CD14-positive monocyte (primary cell): ENCODE measurements around the gene RELN. TPM values are rescaled to one million over a fixed set of nuclear protein-coding genes. Genes with fewer than 3 reads are reported as not detected.

Experiments
- DNase-seq, 3 donors: peaks; one replicate each; pipeline ENCODE4 v3.0.0-alpha.2; 2011 to 2022
- H2AFZ ChIP-seq: 2 replicates; pipeline ENCODE4 v1.6.0; 2012; ENCODE audit warnings: mild to moderate bottlenecking, low read depth, low read length, inconsistent platforms; ENCODE audit not compliant: insufficient read depth, poor library complexity, severe bottlenecking
- H3K27ac ChIP-seq, 2 donors: 1 replicate in 1 of 2; 2 replicates in 1 of 2; pipeline ENCODE4 v1.5.1; 2012 to 2013; ENCODE audit warnings: low read length in 2 of 2, control low read depth in 1 of 2, inconsistent platforms in 1 of 2, low read depth in 1 of 2, mild to moderate bottlenecking in 1 of 2
- H3K27me3 ChIP-seq, 2 donors: one replicate each; pipeline versions ENCODE4 v1.6.0 to v1.6.1; 2011 to 2013; ENCODE audit warnings: low read length in 2 of 2; ENCODE audit not compliant: control insufficient read depth in 2 of 2, insufficient read depth in 2 of 2
- H3K36me3 ChIP-seq, 2 donors: replicated peaks in 1 of 2; 1 replicate in 1 of 2; 2 replicates in 1 of 2; pipeline versions ENCODE4 v1.5.1 to v1.6.1; 2012 to 2013; ENCODE audit warnings: low read length in 2 of 2, control low read depth in 1 of 2, inconsistent platforms in 1 of 2, mild to moderate bottlenecking in 1 of 2; ENCODE audit not compliant: insufficient read depth in 2 of 2, control insufficient read depth in 1 of 2
- H3K4me1 ChIP-seq, 2 donors: 1 replicate in 1 of 2; 2 replicates in 1 of 2; pipeline versions ENCODE4 v1.5.1 to v1.6.1; 2012 to 2013; ENCODE audit warnings: low read length in 2 of 2, control low read depth in 1 of 2, inconsistent platforms in 1 of 2, mild to moderate bottlenecking in 1 of 2, moderate library complexity in 1 of 2; ENCODE audit not compliant: insufficient read depth in 2 of 2, control insufficient read depth in 1 of 2
- H3K4me2 ChIP-seq: replicated peaks from 2 replicates; pipeline ENCODE3; 2012; ENCODE audit warnings: low read length, moderate library complexity, mild to moderate bottlenecking; ENCODE audit not compliant: poor library complexity, severe bottlenecking; ENCODE audit errors: extremely low read depth
- H3K4me3 ChIP-seq, 3 experiments: fragments of 200-600 bp in 1 of 3; sonication (generic) in 1 of 3; replicated peaks in 1 of 3; 1 replicate in 2 of 3; 2 replicates in 1 of 3; pipeline ENCODE4 v1.5.1; 2011 to 2013; ENCODE audit warnings: low read length in 3 of 3, mild to moderate bottlenecking in 3 of 3, control low read depth in 2 of 3, low read depth in 2 of 3, inconsistent platforms in 1 of 3, moderate library complexity in 1 of 3
- H3K79me2 ChIP-seq: 2 replicates; pipeline ENCODE4 v1.6.0; 2012; ENCODE audit warnings: mild to moderate bottlenecking, control low read depth, inconsistent platforms, low read length, moderate library complexity; ENCODE audit not compliant: insufficient read depth
- H3K9ac ChIP-seq: 2 replicates; pipeline ENCODE4 v1.6.0; 2017; ENCODE audit warnings: low read length, mild to moderate bottlenecking; ENCODE audit not compliant: insufficient read depth, poor library complexity, severe bottlenecking
- H3K9me3 ChIP-seq, 2 donors: replicated peaks in 1 of 2; 1 replicate in 1 of 2; 2 replicates in 1 of 2; pipeline versions ENCODE4 v1.5.1 to v1.6.1; 2012 to 2013; ENCODE audit warnings: low read length in 2 of 2, control low read depth in 1 of 2; ENCODE audit not compliant: control insufficient read depth in 1 of 2, insufficient read depth in 1 of 2
- H4K20me1 ChIP-seq: 2 replicates; pipeline ENCODE4 v1.6.0; 2012; ENCODE audit warnings: mild to moderate bottlenecking, low read length, control low read depth, moderate library complexity; ENCODE audit not compliant: insufficient read depth
- H3K27ac Mint-ChIP-seq, 7 donors: one replicate each; pipeline ENCODE4 v1.8.0; 2020; ENCODE audit warnings: mild to moderate bottlenecking in 7 of 7, mixed read lengths in 7 of 7, moderate library complexity in 6 of 7, inconsistent platforms in 2 of 7
- H3K27me3 Mint-ChIP-seq, 3 donors: one replicate each; pipeline ENCODE4 v1.8.0; 2021 to 2022; ENCODE audit warnings: low read depth in 3 of 3, mild to moderate bottlenecking in 3 of 3, mixed read lengths in 3 of 3, moderate library complexity in 3 of 3, inconsistent platforms in 1 of 3
- H3K36me3 Mint-ChIP-seq, 2 donors: one replicate each; pipeline ENCODE4 v1.8.0; 2020; ENCODE audit warnings: mixed read lengths in 2 of 2, inconsistent platforms in 1 of 2, mild to moderate bottlenecking in 1 of 2
- H3K4me1 Mint-ChIP-seq: one replicate; pipeline ENCODE4 v1.8.0; 2020; ENCODE audit warnings: mild to moderate bottlenecking, mixed read lengths
- H3K4me3 Mint-ChIP-seq, 2 donors: one replicate each; pipeline ENCODE4 v1.8.0; 2020; ENCODE audit warnings: mild to moderate bottlenecking in 2 of 2, mixed read lengths in 2 of 2, moderate library complexity in 1 of 2
- H3K9me3 Mint-ChIP-seq, 7 donors: one replicate each; pipeline ENCODE4 v1.8.0; 2020 to 2022; ENCODE audit warnings: mixed read lengths in 7 of 7, mild to moderate bottlenecking in 6 of 7, moderate library complexity in 6 of 7, inconsistent platforms in 2 of 7
- CTCF ChIP-seq: fragments of 200-600 bp; IDR thresholded peaks from one replicate; pipeline ENCODE4 v1.8.0; 2022; ENCODE audit warnings: antibody characterized with exemption, mild to moderate bottlenecking
- WGBS: methylation state at CpG from one replicate; pipeline ENCODE4 v1.1.5; 2013; ENCODE audit warnings: missing lambda C conversion rate; ENCODE audit not compliant: insufficient coverage; 5-methylcytosine and 5-hydroxymethylcytosine counted together
- intact Hi-C, 2 donors: fragments of 100-400 bp; cut with micrococcal nuclease; formaldehyde crosslinking; loops; one replicate each; pipeline versions ENCODE4 v1.15.0 to v1.15.1; 2023
- polyA plus RNA-seq, 3 donors: library from polyadenylated mRNA; depleted of rRNA in 1 of 3; unstranded in 2 of 3; stranded (reverse) in 1 of 3; fragments of 300-500 nt in 2 of 3; fragments of >200 nt in 1 of 3; fragmentation: Illumina TruSeq in 2 of 3; gene quantifications; 1 replicate in 2 of 3; 2 replicates in 1 of 3; pipeline ENCODE4 v1.2.3, GENCODE V29; 2012 to 2021

RELN gene
- polyA plus RNA-seq, 3 donors, result not detected

GRCh38 chr7:103533761-103534160, 455.7 kb downstream of the RELN start:
- no CpG with 5 or more reads among the region's 4 CpGs for WGBS
- H3K9me3 Mint-ChIP-seq, result peaks cover 0 to 3% (median 0%) of the 10 kb centered on the region in 7 donors
- no peak for TF ChIP-seq CTCF
- Histone ChIP-seq H4K20me1 (no peaks in the 10 kb centered on the region), H3K36me3 (no peaks in the 10 kb centered on the region), H2AFZ (no peak overlapping the region), H3K4me3 (no peak overlapping the region), H3K4me2 (no peak overlapping the region), H3K4me1 (no peaks in the 10 kb centered on the region), H3K27ac (no peak overlapping the region), H3K27me3 (no peaks in the 10 kb centered on the region), H3K79me2 (no peaks in the 10 kb centered on the region), H3K9me3 (no peaks in the 10 kb centered on the region), H3K9ac (no peak overlapping the region)
- peaks cover 0 to 5% (median 1%) of the 10 kb centered on the region in 3 donors for H3K27me3 Mint-ChIP-seq
- no peak overlapping the region for H3K4me3 Mint-ChIP-seq
- no peak for DNase-seq
- H3K4me1 Mint-ChIP-seq, result no peaks in the 10 kb centered on the region
- no peaks in the 10 kb centered on the region for H3K36me3 Mint-ChIP-seq
- H3K27ac Mint-ChIP-seq, result no peak overlapping the region
- intact Hi-C loops, result no loop called here

- H3K27me3 ChIP-seq, result no peaks in the 10 kb centered on the region
- no peak overlapping the region for H3K27ac ChIP-seq
- H2AFZ ChIP-seq, result no peak overlapping the region
- no peak overlapping the region for H3K9ac ChIP-seq
- no peak overlapping the region for H3K4me3 ChIP-seq
- Mint-ChIP-seq H3K27ac (no peak overlapping the region), H3K36me3 (no peaks in the 10 kb centered on the region), H3K4me1 (no peaks in the 10 kb centered on the region), H3K4me3 (no peak overlapping the region), H3K9me3 (peaks cover 0 to 3% (median 0%) of the 10 kb centered on the region in 7 donors), H3K27me3 (peaks cover 0 to 5% (median 1%) of the 10 kb centered on the region in 3 donors)
- H3K79me2 ChIP-seq, result no peaks in the 10 kb centered on the region
- H3K4me2 ChIP-seq, result no peak overlapping the region
- 92% methylated on average over 2 of the region's 5 CpGs for WGBS
- no peaks in the 10 kb centered on the region for H3K4me1 ChIP-seq
- intact Hi-C loops, result no loop called here
- H4K20me1 ChIP-seq, result no peaks in the 10 kb centered on the region
- no peaks in the 10 kb centered on the region for H3K36me3 ChIP-seq
- TF ChIP-seq CTCF, result no peak
- no peaks in the 10 kb centered on the region for H3K9me3 ChIP-seq
- no peak for DNase-seq
Observed at GRCh38 chr7:103532955-103533354, 456.5 kb downstream of the RELN start.
